ENCODE data around the gene LGALS4. TPM values are rescaled to one million over a fixed set of nuclear protein-coding genes. Genes with fewer than 3 reads are reported as not detected.

LGALS4 gene
- total RNA-seq, 2 experiments from 2014 or later, result 3.8 to 4.0 TPM

DNA sequence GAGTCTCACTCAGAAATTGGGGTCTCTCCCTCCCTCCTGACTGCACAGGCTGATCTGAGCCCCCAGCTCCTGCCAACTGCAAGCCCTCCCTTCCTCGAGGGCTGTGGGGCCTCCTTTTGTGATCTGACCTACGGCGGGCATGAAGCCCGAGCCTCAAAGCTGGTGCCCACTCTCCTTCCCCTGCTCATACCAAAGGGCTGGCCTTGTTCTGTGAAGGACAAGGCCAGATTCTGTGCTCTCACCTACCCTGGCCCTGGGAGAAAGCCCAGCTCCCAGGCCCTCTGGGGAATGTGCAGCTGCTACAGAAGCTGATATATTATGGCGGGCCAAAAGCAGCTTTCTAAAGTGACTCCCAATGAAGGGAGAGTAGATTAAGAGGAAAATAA, 27.8 kb upstream of the LGALS4 start:
- no peak for ATAC-seq (ENCODE audit: low read depth)
- Mint-ChIP-seq H3K27ac (peak overlapping the region; percentile 96), H3K9me3 (no peaks in the 10 kb centered on the region), H3K27me3 (no peaks in the 10 kb centered on the region), H3K36me3 (peaks cover 54% of the 10 kb centered on the region), H3K4me3 (peak overlapping the region; percentile 79), H3K4me1 (peaks cover 41% of the 10 kb centered on the region)
- DNase-seq, result no peak
- POLR2A ChIA-PET, result interaction anchor here (1.1 to 1.9 kb wide), 4 partner anchors 9 to 37 kb away, joined by 3 to 10 read pairs (median 6); partner anchors contain the start of genes ECH1 and RINL

DNA sequence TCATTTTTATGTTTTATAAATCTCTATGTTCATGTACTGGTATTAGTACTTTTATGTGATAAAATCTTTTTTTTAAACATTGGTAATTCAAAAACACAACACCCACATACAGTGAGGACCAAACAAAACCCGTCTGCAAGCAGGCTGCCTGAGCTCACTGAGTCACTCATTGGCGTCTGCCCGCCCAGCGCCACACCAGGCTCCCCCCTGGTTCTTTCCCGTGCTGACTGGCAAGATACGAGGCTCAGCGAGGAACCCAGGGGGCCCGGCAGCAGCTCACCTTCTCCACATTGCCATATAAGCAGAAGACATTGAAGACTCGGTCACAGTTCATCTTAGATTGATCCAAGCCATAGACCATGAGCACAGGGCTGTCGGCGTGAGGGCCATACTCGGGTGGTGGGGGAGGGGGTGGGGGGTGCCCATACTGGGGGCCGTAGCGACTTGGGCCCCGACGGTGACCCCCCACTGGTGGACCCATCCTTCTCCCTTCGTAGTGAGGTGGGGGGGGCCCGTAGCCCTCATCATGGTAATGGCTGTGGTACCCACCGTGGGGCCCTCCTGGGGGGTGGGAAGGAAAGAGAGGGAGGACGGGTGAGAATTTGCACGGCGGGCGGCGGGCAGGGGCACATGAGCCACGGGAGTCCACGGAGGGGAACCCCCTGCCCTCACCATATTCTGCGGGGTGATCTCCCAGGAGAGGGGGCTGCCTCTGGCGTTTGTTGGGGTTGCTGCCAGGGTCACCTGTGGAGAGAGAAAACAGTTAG, 27.3 kb upstream of the LGALS4 start:
- Mint-ChIP-seq H3K27me3 (no peaks in the 10 kb centered on the region), H3K9me3 (no peaks in the 10 kb centered on the region), H3K36me3 (peaks cover 54% of the 10 kb centered on the region), H3K4me3 (no peak overlapping the region), H3K27ac (peak overlapping the region; percentile 77), H3K4me1 (peaks cover 38% of the 10 kb centered on the region)
- ATAC-seq (ENCODE audit: low read depth) (no peak), DNase-seq (no peak)
- POLR2A ChIA-PET, result interaction anchor here (1.1 to 1.9 kb wide), 4 partner anchors 8 to 38 kb away, joined by 3 to 10 read pairs (median 6); partner anchors contain the start of genes ECH1 and RINL

DNA sequence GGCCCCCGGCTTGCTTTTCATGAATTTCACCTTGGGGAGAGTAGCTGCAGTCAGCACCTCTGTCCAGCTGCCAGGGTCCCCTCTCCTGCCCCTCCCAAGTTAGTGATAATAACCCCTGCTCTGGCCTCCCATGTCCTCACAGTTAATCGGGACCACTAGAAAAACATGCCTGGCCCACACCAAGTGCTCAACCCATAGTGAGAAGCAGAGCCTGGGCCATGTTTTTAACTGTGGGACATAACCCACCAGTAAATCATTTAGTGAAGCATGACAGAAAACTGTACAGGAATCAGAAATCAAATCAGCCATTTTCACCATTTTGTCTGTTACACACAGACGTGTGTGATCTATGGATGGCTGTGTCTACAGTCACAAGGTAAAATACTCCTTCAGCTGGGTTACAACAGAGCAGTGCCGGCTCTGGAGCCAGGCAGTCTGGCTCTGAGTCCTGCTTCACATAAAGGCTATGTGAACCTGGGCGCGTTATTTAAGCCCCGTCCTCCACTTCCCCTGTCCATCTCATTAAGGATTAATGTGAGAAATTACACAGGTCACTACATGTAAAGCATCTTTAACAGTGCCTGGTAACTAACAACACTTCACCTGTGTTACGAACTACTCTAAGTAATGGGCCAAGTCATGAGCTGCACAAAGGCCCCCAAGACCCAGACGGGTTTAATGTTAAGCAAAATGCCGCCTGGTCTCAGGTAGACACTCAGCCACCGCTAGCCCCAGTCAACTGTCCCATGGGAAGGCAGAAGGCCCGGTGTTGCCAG, 26.4 kb upstream of the LGALS4 start:
- no peak for ATAC-seq (ENCODE audit: low read depth)
- H3K27ac Mint-ChIP-seq, result no peak overlapping the region
- H3K36me3 Mint-ChIP-seq, result peaks cover 51% of the 10 kb centered on the region
- peaks cover 33% of the 10 kb centered on the region for H3K4me1 Mint-ChIP-seq
- H3K9me3 Mint-ChIP-seq, result no peaks in the 10 kb centered on the region
- no peak for DNase-seq
- no peaks in the 10 kb centered on the region for H3K27me3 Mint-ChIP-seq
- H3K4me3 Mint-ChIP-seq, result no peak overlapping the region
- POLR2A ChIA-PET, result interaction anchor here (1.9 kb wide), 1 partner anchor 10 kb away, joined by 10 read pairs; no protein-coding TSS in a partner anchor

DNA sequence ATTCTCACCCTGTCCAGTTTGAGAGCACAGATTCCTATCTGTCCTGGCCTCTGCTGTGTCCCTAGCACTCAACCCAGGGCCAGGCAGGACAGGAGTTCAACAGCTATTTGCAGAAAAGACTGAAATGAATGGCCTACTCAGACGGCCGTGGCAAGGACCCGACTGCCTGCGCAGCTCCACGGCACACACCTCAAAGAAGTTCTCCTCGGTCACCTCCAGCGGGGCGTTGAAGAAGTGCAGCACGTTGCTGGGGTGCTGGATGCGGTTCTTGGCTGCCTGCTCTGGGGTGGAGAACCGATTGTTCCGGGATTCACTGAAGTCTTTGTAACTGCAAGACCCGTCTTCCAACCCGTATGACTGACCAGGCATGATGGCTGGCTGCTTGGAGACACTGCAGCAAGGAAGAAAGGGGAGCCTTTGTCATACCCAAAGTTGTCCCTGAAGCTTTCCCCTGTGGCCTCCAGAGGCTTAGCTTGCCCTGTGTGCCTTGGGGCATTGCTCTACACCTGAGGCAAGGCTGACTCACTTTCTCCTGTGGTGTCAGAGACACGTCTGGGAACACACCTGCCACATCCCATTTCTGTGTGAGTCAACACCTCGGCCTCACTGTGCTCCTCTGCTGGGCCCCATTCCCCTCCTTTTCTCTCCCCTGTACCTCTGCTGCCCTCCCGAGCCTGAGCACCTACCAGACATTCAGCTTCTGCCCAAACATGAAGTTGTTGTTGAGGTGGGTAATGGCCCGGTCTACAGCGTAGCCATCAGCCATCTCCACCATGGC, 25.7 kb upstream of the LGALS4 start:
- POLR2A ChIA-PET, result interaction anchor here (1.1 to 1.3 kb wide), 2 partner anchors 10 to 39 kb away, joined by 5 read pairs; partner anchors contain the start of gene RINL
- H3K4me3 Mint-ChIP-seq, result no peak overlapping the region
- peaks cover 28% of the 10 kb centered on the region for H3K4me1 Mint-ChIP-seq

GRCh38 chr19:38837656-38838121, 24.9 kb upstream of the LGALS4 start:
- no peak for ATAC-seq (ENCODE audit: low read depth)
- peaks cover 39% of the 10 kb centered on the region for H3K36me3 Mint-ChIP-seq
- no peak overlapping the region for H3K4me3 Mint-ChIP-seq
- POLR2A ChIA-PET, result interaction anchor here (0.6 to 1.3 kb wide), 4 partner anchors 11 to 237 kb away, joined by 3 to 5 read pairs (median 5); partner anchors contain the start of gene RINL
- DNase-seq, result no peak
- H3K27ac Mint-ChIP-seq, result no peak overlapping the region
- H3K27me3 Mint-ChIP-seq, result no peaks in the 10 kb centered on the region
- peaks cover 23% of the 10 kb centered on the region for H3K4me1 Mint-ChIP-seq
- H3K9me3 Mint-ChIP-seq, result no peaks in the 10 kb centered on the region

More for the DNA sequence above, 25.7 kb upstream of the LGALS4 start:
- no peaks in the 10 kb centered on the region for H3K27me3 Mint-ChIP-seq
- no peak for DNase-seq
- peaks cover 44% of the 10 kb centered on the region for H3K36me3 Mint-ChIP-seq
- peak overlapping the region; percentile 24 for H3K27ac Mint-ChIP-seq
- H3K9me3 Mint-ChIP-seq, result no peaks in the 10 kb centered on the region
- ATAC-seq (ENCODE audit: low read depth), result no peak

DNA sequence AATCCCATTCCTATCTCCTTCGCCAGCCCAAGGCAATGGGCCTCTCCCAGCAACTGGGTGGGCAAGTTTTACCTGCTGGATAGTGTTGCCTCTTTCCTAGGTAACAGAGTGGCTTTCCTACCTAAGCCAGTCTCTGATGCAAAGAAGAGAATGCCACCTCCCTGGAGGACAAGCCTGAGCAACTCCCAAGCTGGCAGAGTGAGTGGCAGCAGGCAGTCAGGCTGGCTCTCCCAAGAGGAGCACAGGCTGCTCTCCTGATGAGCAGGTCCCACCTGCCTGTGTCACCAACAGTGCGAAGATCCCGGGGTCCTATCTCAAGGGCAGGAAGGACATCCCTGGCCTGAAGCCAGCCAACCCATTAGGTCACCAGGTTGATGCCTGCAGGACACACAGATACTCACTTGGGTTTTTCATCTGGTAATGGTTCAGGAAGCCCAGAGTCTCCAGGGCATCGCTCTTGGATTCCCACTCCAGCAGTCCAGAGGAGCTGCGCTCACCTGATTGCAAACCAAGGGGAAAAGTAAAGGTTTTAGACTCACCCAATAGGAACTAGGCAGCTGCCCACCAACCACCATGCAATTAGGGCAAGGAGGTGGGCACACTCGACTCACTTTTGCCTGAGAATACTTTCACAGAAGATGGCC, 24.4 kb upstream of the LGALS4 start:
- ATAC-seq (ENCODE audit: low read depth), result no peak
- Mint-ChIP-seq H3K9me3 (no peaks in the 10 kb centered on the region), H3K27me3 (no peaks in the 10 kb centered on the region), H3K4me1 (peaks cover 19% of the 10 kb centered on the region), H3K27ac (no peak overlapping the region), H3K4me3 (no peak overlapping the region), H3K36me3 (peaks cover 34% of the 10 kb centered on the region)
- no peak for DNase-seq
- POLR2A ChIA-PET, result interaction anchor here (0.6 to 1.3 kb wide), 4 partner anchors 11 to 236 kb away, joined by 3 to 5 read pairs (median 5); partner anchors contain the start of gene RINL

DNA sequence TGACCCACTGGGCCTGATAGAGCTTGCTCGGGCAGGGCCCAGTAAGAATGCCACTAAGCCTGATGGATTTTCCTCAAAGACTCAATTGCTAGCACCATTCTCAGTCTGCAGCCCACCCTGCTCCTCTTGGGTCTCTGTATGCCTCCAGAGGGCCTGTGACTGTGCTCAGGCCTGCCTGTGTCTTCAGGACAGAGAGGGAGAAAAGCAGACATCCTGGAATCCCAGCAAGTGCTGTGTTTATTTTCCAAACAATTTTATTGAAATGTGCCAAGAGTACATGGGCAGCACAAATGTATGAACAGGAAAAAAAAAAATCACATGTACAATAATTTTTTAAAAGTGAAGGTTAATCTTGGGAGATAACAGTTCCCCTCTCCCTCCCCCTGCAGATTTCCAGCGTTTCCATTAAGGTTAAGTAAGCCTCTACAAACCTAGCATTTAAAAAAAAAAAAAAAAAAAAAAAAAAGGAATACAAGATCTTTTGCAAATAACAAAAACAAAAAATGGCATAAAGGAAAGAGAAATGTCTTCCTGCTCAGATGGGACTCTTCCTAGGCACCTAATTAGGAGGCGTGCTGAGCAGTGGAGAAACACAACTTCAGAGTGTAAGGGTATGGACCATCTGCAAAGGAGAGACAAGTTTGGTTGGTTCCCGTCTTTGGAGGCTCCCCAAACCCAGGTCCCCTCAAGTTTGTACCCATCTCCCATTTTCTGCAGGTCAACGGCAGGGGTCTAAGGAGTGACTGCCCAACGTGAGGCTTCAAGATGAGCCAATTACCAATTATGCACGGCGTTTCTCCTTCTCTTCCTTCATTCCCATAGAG, 23.6 kb upstream of the LGALS4 start:
- Mint-ChIP-seq H3K4me3 (no peak overlapping the region), H3K9me3 (no peaks in the 10 kb centered on the region), H3K4me1 (peaks cover 17% of the 10 kb centered on the region), H3K36me3 (peaks cover 29% of the 10 kb centered on the region), H3K27me3 (no peaks in the 10 kb centered on the region), H3K27ac (peak overlapping the region; percentile 48)
- no peak for ATAC-seq (ENCODE audit: low read depth)
- DNase-seq, result no peak
- POLR2A ChIA-PET, result interaction anchor here (0.9 to 5.4 kb wide), 2 partner anchors 9 to 13 kb away, joined by 3 to 37 read pairs; partner anchors contain the start of gene HNRNPL

- Mint-ChIP-seq H3K36me3 (peaks cover 25% of the 10 kb centered on the region), H3K9me3 (no peaks in the 10 kb centered on the region), H3K4me3 (no peak overlapping the region), H3K27ac (no peak overlapping the region), H3K4me1 (peaks cover 25% of the 10 kb centered on the region), H3K27me3 (no peaks in the 10 kb centered on the region)
- ATAC-seq (ENCODE audit: low read depth), result no peak
- POLR2A ChIA-PET, result interaction anchor here (5.1 to 5.4 kb wide), 2 partner anchors 9 to 14 kb away, joined by 37 to 55 read pairs; partner anchors contain the start of gene HNRNPL
- no peak for DNase-seq
Measured at GRCh38 chr19:38834590-38834989, 21.8 kb upstream of the LGALS4 start.

DNA sequence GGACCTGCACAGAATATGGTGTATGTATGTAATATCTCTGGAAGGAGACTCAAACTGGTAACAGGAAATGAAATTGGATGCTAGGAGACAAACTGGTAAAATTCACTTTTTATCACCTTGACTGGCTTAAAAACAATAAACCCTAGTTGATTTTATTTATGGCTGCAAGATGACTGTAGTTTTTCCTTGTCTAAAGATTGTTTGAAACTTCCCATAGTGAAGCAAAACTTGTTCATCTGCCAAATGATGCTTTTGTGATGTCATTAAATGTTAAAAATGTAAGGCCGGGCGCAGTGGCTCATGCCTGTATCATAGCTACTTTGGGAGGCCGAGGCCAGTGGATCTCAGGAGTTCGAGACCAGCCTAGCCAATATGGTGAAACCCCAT, 21.4 kb upstream of the LGALS4 start:
- POLR2A ChIA-PET, result interaction anchor here (0.6 to 5.4 kb wide), 3 partner anchors 9 to 283 kb away, joined by 3 to 55 read pairs (median 37); partner anchors contain the start of gene HNRNPL
- no peaks in the 10 kb centered on the region for H3K9me3 Mint-ChIP-seq
- DNase-seq (no peak), ATAC-seq (ENCODE audit: low read depth) (no peak)
- peaks cover 23% of the 10 kb centered on the region for H3K4me1 Mint-ChIP-seq
- no peak overlapping the region for H3K4me3 Mint-ChIP-seq
- H3K27ac Mint-ChIP-seq, result peak overlapping the region; percentile 25
- H3K36me3 Mint-ChIP-seq, result peaks cover 22% of the 10 kb centered on the region
- no peaks in the 10 kb centered on the region for H3K27me3 Mint-ChIP-seq

DNA sequence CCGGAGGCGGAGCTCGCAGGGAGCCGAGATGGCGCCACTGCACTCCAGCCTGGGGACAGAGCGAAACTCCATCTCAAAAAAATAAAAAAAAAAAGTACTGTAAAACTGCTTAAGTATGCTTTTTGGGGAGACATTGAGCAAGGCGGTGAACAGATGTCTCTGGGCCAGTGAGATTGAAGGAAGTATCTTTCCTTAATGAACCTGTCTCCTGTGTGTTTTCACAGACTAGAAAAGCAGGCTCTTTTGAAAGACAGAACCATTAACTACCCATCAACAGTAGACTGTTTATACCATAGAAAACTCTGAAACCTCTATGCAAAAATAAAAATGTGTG, 20.3 kb upstream of the LGALS4 start:
- POLR2A ChIA-PET, result interaction anchor here (1.7 to 5.4 kb wide), 3 partner anchors 10 to 36 kb away, joined by 13 to 55 read pairs (median 37); partner anchors contain the start of gene HNRNPL
- no peak for DNase-seq
- Mint-ChIP-seq H3K4me1 (peaks cover 21% of the 10 kb centered on the region), H3K9me3 (no peaks in the 10 kb centered on the region), H3K27me3 (no peaks in the 10 kb centered on the region), H3K4me3 (no peak overlapping the region), H3K27ac (no peak overlapping the region), H3K36me3 (peaks cover 20% of the 10 kb centered on the region)
- no peak for ATAC-seq (ENCODE audit: low read depth)

DNA sequence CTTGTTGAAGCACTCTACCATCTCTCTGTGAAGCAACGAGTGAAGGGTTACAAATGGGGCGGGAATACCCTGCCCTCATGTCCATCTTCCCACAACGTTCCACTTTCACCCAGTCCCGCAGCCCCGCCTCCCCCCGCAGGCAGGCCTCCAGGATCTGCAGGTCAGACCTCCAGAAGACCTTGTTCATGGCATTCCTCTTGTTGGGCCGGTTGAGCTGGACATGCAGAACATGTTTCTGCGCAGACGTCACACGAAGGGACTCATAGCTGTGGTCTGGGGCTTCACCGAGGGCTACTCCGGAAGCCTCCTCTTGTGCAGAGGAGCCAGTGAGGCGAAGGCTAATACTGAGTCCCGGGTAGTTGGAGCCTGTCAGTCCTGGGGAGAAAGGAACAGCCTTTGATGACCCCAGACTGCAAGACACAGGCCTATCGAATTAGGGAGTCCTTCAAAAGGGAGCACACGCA, 18.4 kb upstream of the LGALS4 start:
- peak overlapping the region; percentile 95 for H3K4me3 Mint-ChIP-seq
- H3K4me1 Mint-ChIP-seq, result peaks cover 27% of the 10 kb centered on the region
- POLR2A ChIA-PET, result interaction anchor here (0.6 to 5.4 kb wide), 16 partner anchors 12 to 444 kb away, joined by 3 to 55 read pairs (median 6); partner anchors contain the start of genes GGN, HNRNPL, LGALS4 and MRPS12
- peak; percentile 59 for DNase-seq
- H3K27ac Mint-ChIP-seq, result peak overlapping the region; percentile 88
- ATAC-seq (ENCODE audit: low read depth), result peak; percentile 49
- H3K27me3 Mint-ChIP-seq, result no peaks in the 10 kb centered on the region
- no peaks in the 10 kb centered on the region for H3K9me3 Mint-ChIP-seq
- peaks cover 31% of the 10 kb centered on the region for H3K36me3 Mint-ChIP-seq
